ENCODE measurements around the gene GLI3.

DNA sequence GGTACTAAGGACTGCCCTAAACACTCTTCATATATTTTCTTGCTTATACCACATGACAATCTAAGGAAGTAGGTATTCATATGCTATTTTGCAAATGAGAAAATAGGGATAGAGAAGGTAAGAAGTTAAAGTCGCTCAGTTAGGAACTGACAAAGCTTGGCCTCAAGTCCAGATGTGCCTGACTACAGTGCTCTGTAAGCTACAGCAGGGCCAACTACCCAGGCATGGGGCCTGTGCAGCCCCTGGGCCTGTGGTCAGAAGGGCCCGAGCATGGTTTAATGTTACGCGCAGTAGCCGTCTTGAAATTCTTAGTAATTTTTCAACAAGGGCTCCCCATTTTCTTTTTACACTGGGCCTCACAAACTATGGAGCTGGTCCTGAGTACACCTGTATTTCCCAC lies 146.2 kb downstream of the GLI3 start:
- TF ChIP-seq, protein P1, sequence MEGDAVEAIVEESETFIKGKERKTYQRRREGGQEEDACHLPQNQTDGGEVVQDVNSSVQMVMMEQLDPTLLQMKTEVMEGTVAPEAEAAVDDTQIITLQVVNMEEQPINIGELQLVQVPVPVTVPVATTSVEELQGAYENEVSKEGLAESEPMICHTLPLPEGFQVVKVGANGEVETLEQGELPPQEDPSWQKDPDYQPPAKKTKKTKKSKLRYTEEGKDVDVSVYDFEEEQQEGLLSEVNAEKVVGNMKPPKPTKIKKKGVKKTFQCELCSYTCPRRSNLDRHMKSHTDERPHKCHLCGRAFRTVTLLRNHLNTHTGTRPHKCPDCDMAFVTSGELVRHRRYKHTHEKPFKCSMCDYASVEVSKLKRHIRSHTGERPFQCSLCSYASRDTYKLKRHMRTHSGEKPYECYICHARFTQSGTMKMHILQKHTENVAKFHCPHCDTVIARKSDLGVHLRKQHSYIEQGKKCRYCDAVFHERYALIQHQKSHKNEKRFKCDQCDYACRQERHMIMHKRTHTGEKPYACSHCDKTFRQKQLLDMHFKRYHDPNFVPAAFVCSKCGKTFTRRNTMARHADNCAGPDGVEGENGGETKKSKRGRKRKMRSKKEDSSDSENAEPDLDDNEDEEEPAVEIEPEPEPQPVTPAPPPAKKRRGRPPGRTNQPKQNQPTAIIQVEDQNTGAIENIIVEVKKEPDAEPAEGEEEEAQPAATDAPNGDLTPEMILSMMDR (IDR thresholded peaks at IDR 0.05; ENCODE audit: low read length), result no peak
- TF ChIP-seq EZH2 (optimal IDR thresholded peaks at IDR 0.05; ENCODE audit: low read depth, low read length), result no peak
